NT2/D1 (cell line): ENCODE data around the gene DISC1.

ENCODE experiments used
- SUZ12 ChIP-seq: IDR thresholded peaks from 2 replicates; pipeline ENCODE4 v1.6.1; 2011; ENCODE audit not compliant: insufficient read length, insufficient read depth; ENCODE audit errors: extremely low read depth
- YY1 ChIP-seq: IDR thresholded peaks from 2 replicates; pipeline ENCODE4 v1.6.1; 2011; ENCODE audit not compliant: insufficient read length, insufficient read depth

DNA sequence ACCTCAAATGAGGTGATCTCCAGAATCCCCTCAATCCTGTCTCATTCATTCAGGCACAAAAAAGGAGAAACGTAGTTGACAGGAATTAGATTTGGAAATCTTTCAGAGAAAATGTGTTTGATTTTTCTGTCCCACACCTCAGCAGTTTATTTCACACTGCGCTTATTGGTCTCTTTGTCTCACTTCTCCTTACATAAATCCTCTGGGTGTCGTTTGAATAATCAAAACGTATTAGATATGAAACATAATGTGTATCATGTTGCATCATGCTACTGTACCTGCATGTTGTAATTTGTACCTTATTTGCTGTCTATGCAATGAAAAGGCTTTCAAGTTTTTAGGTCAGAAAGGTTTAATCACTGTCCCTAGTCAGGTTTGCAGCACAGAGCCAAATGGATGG is 255.7 kb downstream of the DISC1 start:
- TF ChIP-seq SUZ12 = no peak
- no peak for TF ChIP-seq YY1
